Measurements from ENCODE around the gene PGLYRP3.

The PGLYRP3 gene, protein sequence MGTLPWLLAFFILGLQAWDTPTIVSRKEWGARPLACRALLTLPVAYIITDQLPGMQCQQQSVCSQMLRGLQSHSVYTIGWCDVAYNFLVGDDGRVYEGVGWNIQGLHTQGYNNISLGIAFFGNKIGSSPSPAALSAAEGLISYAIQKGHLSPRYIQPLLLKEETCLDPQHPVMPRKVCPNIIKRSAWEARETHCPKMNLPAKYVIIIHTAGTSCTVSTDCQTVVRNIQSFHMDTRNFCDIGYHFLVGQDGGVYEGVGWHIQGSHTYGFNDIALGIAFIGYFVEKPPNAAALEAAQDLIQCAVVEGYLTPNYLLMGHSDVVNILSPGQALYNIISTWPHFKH

DNA sequence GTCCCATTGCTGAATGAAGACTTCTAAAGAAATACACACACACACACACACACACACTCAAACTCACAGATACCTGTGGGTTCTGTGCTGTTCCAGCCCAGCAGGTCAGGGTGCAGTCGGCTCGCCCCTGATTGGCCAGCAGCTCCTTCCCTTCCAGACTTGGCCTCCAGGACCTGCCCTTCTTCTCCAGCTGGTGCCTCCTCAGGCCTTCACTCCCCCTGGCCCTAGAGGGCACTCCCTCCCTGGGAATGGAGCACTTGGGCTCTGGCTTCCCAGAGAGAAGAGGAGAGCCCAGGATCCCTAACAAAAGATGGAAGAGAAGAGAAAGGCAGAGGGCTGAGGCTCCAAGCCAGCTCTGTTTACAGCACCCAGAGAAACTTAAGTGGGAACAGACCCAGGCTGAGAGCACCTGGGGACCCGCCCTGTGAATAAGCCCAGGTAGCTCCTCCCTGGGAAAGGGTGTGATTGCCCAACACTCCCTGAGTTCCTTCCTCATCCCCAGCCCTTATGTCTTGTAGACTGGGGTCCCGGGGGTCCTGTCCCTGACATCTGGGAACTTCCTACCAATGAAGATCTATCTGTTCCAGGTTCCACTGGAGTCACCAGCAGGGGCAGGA is at the start of gene PGLYRP3:
PGLYRP3 (minus strand) TSS at position 383 of the 617 bp plus-strand sequence. CDS start 2,287 bp downstream, outside the sequence.
- no peak for DNase-seq

DNA sequence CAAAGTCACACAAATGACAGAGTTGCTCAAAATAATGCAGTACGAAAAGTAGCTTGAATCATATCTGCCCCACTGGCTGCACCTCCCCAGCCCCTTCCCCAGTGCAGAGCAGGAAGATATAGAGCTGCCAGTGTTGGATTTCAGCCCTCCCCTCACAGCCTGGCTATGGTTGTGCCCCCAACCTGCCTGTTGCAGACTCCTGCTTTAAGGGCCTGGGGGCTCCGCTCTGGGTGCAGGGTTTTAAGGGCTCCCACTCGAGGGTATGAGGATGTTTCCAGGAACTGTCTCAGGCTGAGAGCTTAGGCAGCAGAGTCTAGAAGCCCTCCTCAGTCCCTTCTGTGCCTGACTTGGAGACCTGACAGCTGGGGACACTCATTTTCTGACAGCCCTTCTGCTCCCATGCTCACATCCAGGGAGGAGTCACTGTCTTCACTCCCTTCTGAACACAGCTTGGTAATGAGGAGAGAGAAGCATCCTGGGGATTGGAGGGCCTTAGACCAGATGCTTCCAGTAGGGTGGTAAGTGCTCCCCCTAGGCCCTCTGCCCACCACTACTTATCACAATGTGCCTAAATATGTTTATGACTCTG is 49.5 kb upstream of the PGLYRP3 start:
- no peak for DNase-seq

DNA sequence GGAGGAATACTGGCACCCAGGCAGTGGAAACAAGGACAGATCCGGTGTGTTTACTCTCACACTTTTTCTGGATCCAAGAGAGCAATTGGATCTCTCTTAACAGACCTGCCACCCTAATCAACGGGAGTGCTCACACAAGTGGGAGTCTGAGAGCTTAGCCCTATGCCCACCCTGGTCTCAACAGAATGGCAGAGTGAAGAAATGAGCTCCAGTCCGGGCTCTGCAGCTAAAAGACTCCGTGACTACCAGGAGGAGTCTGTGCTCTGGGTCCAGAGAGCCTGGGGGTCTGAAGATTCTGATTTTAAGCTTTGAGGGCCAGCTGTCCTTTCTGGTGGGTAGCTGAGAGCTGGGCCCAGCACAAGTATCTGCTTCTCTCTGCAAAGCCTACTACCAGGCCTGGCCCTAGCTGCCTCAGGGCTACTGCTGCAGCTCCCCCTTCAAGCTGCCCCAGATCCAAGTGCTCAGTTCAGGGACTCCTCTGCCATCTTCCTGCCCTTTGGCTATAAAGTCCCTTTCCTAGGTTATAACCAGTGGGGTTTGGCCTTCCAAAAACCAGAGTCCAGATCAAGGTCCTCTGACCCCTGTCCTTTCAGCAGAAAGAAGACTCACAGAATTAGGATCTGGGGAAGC is 48.8 kb upstream of the PGLYRP3 start:
- DNase-seq, result no peak

- DNase-seq, result no peak
Measured at GRCh38 chr1:153360592-153361479, 48.1 kb upstream of the PGLYRP3 start.

DNA sequence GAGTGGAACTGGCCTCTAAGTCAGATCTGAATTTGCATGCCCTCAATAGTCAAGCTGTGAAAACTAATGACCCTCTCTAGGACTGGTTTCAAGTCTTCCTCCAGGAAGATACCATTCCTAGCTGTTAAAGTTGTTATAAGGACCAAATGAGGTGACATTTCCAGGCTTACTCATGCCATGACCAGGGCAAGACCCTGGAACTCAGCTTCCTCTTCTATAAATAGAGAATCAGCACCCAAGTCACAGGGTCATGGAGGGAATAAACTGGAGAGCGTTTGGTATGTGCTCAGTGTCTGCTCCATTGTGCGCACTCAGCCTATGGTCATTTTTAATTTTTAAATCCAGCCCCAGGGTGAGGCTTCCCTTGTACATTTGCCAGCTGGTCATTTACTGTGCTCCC is 47.4 kb upstream of the PGLYRP3 start:
- DNase-seq, result no peak

- no peak for DNase-seq
Measured at GRCh38 chr1:153359241-153359640, 46.5 kb upstream of the PGLYRP3 start.

DNA sequence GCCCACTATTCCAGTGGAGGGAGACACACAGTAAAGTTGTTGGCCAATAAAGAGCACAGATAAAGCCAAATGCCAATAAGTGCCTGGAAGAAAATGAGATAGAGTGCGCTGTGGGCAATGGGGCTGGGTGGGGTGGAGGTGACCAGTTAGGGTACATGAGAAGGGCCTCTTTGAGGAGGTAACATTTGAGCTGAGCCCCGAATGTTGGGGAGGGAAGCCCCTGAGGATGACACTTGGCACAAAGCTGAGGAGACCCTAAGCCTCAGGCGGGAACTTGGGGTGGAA is 45.9 kb upstream of the PGLYRP3 start:
- no peak for DNase-seq

- no peak for DNase-seq
Measured at GRCh38 chr1:153357853-153358690, 45.3 kb upstream of the PGLYRP3 start, which contains the start of gene S100A9. Gene S100A9 (plus strand): TSS chr1:153357854. CDS start chr1:153358284, 430 bp downstream.

- DNase-seq, result no peak
Measured at GRCh38 chr1:153357076-153357852, 44.5 kb upstream of the PGLYRP3 start.

DNA sequence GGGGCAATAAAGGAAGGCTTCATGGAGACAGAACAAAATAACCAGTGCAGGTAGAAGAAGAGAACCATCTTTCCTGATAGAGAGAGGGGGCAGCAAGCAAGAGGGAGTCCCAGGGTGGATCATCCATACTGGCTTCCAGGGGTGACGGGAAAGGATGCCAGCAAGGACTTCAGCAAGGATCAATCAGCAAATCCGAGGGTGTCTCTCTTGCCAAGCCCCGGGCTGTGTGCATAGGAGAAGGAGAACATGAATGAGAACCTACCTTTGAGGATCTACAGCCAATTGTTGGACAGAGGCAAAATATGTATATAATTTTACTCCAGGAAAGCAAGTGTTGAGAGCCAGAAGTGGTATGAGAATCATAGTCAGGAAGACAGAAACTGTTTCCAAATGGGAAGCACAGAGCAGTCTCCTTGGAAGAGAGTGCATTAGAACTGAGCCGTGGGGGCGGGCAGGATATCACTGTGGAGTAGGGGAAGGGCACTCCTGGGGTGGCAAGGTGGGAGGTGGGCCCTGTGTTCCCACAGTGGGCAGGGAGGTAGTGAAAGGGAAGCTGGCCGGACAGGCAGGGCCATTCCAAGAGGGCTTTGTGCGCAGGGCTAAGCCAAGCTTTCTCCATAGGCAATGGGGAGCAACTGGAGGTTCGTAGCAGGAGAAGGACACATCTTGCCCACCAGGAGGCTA is 43.8 kb upstream of the PGLYRP3 start:
- no peak for DNase-seq

- DNase-seq, result peak; percentile 61
Measured at GRCh38 chr1:153355445-153356071, 42.8 kb upstream of the PGLYRP3 start.

DNA sequence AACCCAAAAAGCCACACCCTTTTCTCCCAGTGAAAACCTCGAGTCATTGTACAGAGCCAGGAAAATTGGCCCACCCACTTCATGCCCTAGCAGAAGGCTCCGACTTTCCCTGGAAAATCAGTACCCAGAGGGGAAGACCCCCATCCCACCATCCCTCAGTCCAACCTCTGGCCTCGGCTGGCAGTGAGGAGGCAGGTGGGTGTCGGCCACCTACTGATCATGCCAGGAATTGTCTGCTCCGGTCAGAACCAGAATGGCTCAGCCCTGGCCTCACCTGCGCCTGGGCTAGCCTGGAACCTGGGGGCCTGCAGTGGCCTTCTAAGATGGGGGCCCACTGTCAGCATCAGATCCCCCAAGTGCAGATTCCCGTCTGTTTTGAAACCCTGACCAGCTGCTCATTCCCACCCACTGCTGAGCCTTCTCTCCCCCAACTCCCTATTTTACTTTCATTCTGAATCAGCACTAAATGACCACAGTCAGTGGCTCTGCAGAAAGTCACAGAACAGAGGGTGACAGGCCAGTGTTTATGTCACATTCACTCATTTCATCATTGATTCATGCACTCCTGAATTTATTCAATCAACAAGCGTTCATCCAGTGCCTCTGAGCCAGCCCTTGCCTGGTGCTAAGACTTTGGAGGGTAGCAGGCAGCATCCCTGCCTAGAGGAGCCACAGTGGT is 41.9 kb upstream of the PGLYRP3 start:
- DNase-seq, result no peak

DNA sequence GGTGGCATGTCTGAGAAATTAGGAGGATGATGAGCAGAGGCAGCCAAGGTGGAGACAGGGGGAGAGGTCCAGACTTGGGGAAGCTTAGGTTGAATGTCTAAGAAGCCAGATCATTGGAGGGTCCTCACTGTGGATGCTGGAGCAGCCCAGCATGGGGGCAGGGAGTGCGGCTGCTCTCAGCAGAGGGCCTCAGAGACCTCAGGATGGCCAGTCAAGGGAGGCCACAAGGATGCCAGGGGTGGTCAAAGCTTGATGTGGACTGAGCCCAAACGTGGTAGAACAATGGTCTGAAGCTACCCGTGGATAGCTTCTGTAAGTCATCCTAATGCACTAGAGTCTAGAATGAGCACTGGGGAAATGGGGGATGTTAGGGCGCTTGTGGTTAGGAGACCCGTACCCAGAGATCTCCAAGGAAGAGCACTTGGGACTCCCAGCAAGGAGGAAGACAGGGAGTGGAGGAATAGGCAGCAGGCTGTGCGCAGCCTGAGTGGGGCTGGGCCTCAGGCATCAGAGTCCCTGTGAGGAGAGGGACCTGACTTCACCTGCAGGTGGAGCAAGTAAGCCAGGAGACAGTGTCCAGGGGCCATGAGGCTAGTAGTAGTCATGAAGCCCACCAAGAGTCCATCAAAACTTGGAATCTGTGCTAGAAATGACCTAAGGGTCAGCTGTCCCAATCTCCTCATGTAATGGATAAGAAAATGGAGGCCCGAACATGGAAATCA is 40.6 kb upstream of the PGLYRP3 start:
- no peak for DNase-seq

DNA sequence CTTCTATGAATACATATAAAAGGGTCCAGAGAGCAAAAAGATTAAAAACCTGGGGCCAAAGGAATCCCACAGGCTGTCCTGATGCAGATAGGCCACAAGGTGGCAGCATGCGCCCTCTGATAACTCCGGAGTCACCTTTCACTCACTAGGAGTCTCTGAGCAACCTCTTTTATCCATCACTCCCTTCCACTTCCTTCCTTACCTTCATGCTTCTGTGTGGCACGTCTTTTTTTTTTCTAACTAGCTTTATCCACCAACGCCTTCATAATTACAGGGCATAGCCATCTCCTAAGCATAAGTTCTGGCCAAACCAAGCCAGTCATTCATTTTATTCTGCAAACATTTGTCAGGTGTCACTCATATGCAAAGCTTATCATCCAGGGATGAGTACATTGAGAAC is 39.8 kb upstream of the PGLYRP3 start:
- DNase-seq, result peak; percentile 67

- DNase-seq, result no peak
Measured at GRCh38 chr1:153350321-153350957, 37.7 kb upstream of the PGLYRP3 start.

DNA sequence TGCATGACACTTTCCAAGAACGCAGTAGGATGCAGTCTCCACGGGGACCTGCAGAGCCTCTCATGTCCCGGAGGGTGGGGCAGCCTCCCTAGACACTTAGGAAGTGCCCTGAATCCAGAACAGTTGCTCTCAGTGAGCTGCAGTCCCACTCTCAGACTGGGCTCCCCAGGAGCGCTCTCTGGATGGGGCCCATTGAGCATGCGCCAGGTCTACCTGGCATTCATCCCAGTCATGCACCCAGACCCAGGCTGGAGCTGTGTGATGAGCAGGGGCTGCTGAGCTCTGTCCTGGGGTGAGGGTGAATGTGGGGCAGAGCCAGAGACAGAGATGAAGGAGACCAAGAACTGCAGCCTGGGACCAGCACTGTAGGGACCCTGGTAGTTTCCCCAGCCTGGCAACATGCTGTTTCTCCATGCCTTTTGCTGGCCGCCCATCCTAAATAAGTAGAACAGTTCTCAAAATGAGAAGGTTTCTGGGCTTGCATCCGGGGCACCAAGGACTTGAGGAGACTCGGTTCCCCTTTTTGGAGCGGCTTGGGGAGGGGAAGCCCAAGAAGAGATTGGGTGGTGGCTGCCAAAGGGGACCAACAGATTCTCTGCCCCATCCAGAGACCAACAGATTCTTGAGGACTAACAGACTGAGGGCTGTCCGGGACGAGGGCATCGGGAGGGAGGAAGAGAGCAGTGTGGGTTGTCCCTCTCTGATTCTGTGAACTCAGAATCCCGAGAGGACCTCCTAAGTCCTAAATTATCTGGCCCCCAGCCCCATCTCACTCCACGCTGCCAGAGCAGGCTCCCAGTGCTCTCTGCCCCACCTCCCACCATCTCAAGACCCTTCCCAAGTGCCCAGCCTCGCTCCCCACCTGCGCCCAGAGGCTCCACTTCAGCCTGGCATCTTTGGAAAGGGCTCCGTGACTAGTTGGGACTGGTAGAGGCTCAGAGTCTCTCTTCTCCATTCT is 36.9 kb upstream of the PGLYRP3 start:
- DNase-seq, result no peak

Measured in activated CD4-positive, alpha-beta T cell treated with anti-CD3 and anti-CD28 coated beads, Interleukin-2, amount 50 U/mL, for 16 hours (primary cell).